ENCODE data around the gene OR2L2. TPM values are rescaled to one million over a fixed set of nuclear protein-coding genes. Genes with fewer than 3 reads are reported as not detected.

The OR2L2 gene
- total RNA-seq, 1 experiment from 2014 or later, result not detected

Other genes starting within 250 kb of the OR2L2 start
- not detected for gene OR14A16, start 206.0 kb upstream of the OR2L2 start, total RNA-seq (2021; ENCODE audit: unreplicated experiment)
- not detected for gene OR11L1, start 188.2 kb upstream of the OR2L2 start, total RNA-seq (2021; ENCODE audit: unreplicated experiment)
- not detected for gene TRIM58, start 172.9 kb upstream of the OR2L2 start, total RNA-seq (2021; ENCODE audit: unreplicated experiment)
- gene OR2W3, start 134.5 kb upstream of the OR2L2 start, total RNA-seq (2021; ENCODE audit: unreplicated experiment), result not detected
- gene OR2T8, start 109.8 kb upstream of the OR2L2 start, total RNA-seq (2021; ENCODE audit: unreplicated experiment), result not detected
- gene OR2AJ1, start 105.2 kb upstream of the OR2L2 start, total RNA-seq (2021; ENCODE audit: unreplicated experiment), result not detected
- gene OR2L8, start 81.2 kb upstream of the OR2L2 start, total RNA-seq (2021; ENCODE audit: unreplicated experiment), result not detected
- not detected for gene OR2AK2, start 64.8 kb upstream of the OR2L2 start, total RNA-seq (2021; ENCODE audit: unreplicated experiment)
- not detected for gene OR2L5, start 16.4 kb upstream of the OR2L2 start, total RNA-seq (2021; ENCODE audit: unreplicated experiment)
- not detected for gene OR2L3, start 16.8 kb downstream of the OR2L2 start, total RNA-seq (2021; ENCODE audit: unreplicated experiment)
- gene OR2L13, start 65.1 kb downstream of the OR2L2 start, total RNA-seq (2021; ENCODE audit: unreplicated experiment), result not detected
- gene OR2M5, start 115.1 kb downstream of the OR2L2 start, total RNA-seq (2021; ENCODE audit: unreplicated experiment), result not detected
- not detected for gene OR2M2, start 144.8 kb downstream of the OR2L2 start, total RNA-seq (2021; ENCODE audit: unreplicated experiment)
- gene OR2M3, start 167.2 kb downstream of the OR2L2 start, total RNA-seq (2021; ENCODE audit: unreplicated experiment), result not detected
- gene OR2M4, start 201.3 kb downstream of the OR2L2 start, total RNA-seq (2021; ENCODE audit: unreplicated experiment), result not detected
- not detected for gene OR2T33, start 247.9 kb downstream of the OR2L2 start, total RNA-seq (2021; ENCODE audit: unreplicated experiment)